ENCODE measurements around the gene ELAVL1. TPM values are rescaled to one million over a fixed set of nuclear protein-coding genes. Genes with fewer than 3 reads are reported as not detected.
A peak's percentile ranks its signal among the peaks of the same experiment; 100 is the strongest.

The ELAVL1 gene
- total and polyA plus RNA-seq, 9 of the 15 experiments (the other 6 are each of a cell fraction or from before 2014, with no cell fraction given): 4.3 to 172 (median 69.2) TPM

- TF ChIP-seq ELF1 (tag; IDR thresholded peaks at IDR 0.05): no peak
- no peak for TF ChIP-seq TAF1 (IDR thresholded peaks at IDR 0.05; ENCODE audit: control insufficient read depth, extremely low read depth, insufficient read depth, low read length, severe bottlenecking)
- no peak for TF ChIP-seq THAP12 (CRISPR knock-in tag; IDR thresholded peaks at IDR 0.05)
- no peak for TF ChIP-seq TCF7L2 (IDR thresholded peaks at IDR 0.05; ENCODE audit: low read depth, low read length)
- peak; percentile 53; the same call in 1 of the 2 replicates for TF ChIP-seq POLR2A (conservative IDR thresholded peaks at IDR 0.05)
- no peak for TF ChIP-seq HMG20A (CRISPR knock-in tag; conservative IDR thresholded peaks at IDR 0.05)
- no peak for TF ChIP-seq ZNF263 (CRISPR knock-in tag; IDR thresholded peaks at IDR 0.05; ENCODE audit: borderline replicate concordance)
- no peak for TF ChIP-seq ZNF12 (CRISPR knock-in tag; IDR thresholded peaks at IDR 0.05)
- TF ChIP-seq TFAP4 (CRISPR knock-in tag; IDR thresholded peaks at IDR 0.05; ENCODE audit: borderline replicate concordance): 0 out of 2 replicates have a peak, but pooled peaks have one; percentile 18
- TF ChIP-seq HOXB6 (CRISPR knock-in tag; IDR thresholded peaks at IDR 0.05; ENCODE audit: borderline replicate concordance): no peak
- no peak for TF ChIP-seq ZBTB26 (CRISPR knock-in tag; IDR thresholded peaks at IDR 0.05)
- no peak for TF ChIP-seq ZZZ3 (IDR thresholded peaks at IDR 0.05)
Measured at GRCh38 chr19:7923295-7924191, 81.9 kb downstream of the ELAVL1 start (continued).
